HepG2 (cell line): ENCODE data around the gene CPT1B. TPM values are rescaled to one million over a fixed set of nuclear protein-coding genes. Genes with fewer than 3 reads are reported as not detected.

Source experiments
- CEBPB ChIP-seq: IDR thresholded peaks from 2 replicates; pipeline ENCODE4 v1.6.1; 2011; ENCODE audit warnings: low read depth, low read length, improper control_type of control experiment, borderline replicate concordance
- DR1 ChIP-seq: sonication (generic); formaldehyde crosslinking; IDR thresholded peaks from 2 replicates; pipeline ENCODE4 v1.8.0; 2021; ENCODE audit warnings: mild to moderate bottlenecking, missing genetic modification reagents, inconsistent platforms
- HNF4A ChIP-seq: sonication (generic); formaldehyde crosslinking; IDR thresholded peaks from 2 replicates; pipeline ENCODE4 v1.4.0; 2020; ENCODE audit warnings: missing genetic modification reagents
- MIER2 ChIP-seq: IDR thresholded peaks from 2 replicates; pipeline ENCODE4 v1.6.1; 2016; ENCODE audit warnings: missing biosample characterization, missing genetic modification reagents
- SNRNP70 ChIP-seq: fragments of 200-400 bp; formaldehyde crosslinking; IDR thresholded peaks from 2 replicates; pipeline ENCODE4 v1.6.1; 2017; ENCODE audit warnings: mild to moderate bottlenecking, low read depth, low read length, moderate library complexity
- TBX2 ChIP-seq: sonication (generic); formaldehyde crosslinking; IDR thresholded peaks from 2 replicates; pipeline ENCODE4 v1.5.0; 2020; ENCODE audit warnings: missing genetic modification reagents, mild to moderate bottlenecking, borderline replicate concordance
- TEAD3 ChIP-seq: optimal IDR thresholded peaks from 2 replicates; pipeline ENCODE3; 2016; ENCODE audit warnings: borderline replicate concordance
- ZFY ChIP-seq: sonication (generic); formaldehyde crosslinking; IDR thresholded peaks from 2 replicates; pipeline ENCODE4 v1.4.0; 2020; ENCODE audit warnings: missing genetic modification reagents
- ZMAT5 ChIP-seq: sonication (generic); formaldehyde crosslinking; IDR thresholded peaks from 2 replicates; pipeline ENCODE4 v1.5.0; 2020; ENCODE audit warnings: mild to moderate bottlenecking, low read depth, missing genetic modification reagents, borderline replicate concordance
- ZNF329 ChIP-seq: sonication (generic); formaldehyde crosslinking; IDR thresholded peaks from 2 replicates; pipeline ENCODE4 v1.9.0; 2021; ENCODE audit warnings: low read depth, mild to moderate bottlenecking, missing genetic modification reagents
- ZNF362 ChIP-seq: sonication (generic); formaldehyde crosslinking; IDR thresholded peaks from 2 replicates; pipeline ENCODE4 v1.4.0; 2020; ENCODE audit warnings: missing genetic modification reagents, mild to moderate bottlenecking, borderline replicate concordance
- ZNF501 ChIP-seq: sonication (generic); formaldehyde crosslinking; IDR thresholded peaks from 2 replicates; pipeline ENCODE4 v1.5.1; 2020; ENCODE audit warnings: mild to moderate bottlenecking, moderate library complexity, missing genetic modification reagents
- ZNF737 ChIP-seq: sonication (generic); formaldehyde crosslinking; IDR thresholded peaks from 2 replicates; pipeline ENCODE4 v1.5.0; 2020; ENCODE audit warnings: missing genetic modification reagents, mild to moderate bottlenecking, borderline replicate concordance
- ZNF772 ChIP-seq: sonication (generic); formaldehyde crosslinking; IDR thresholded peaks from 2 replicates; pipeline ENCODE4 v1.5.0; 2020; ENCODE audit warnings: mild to moderate bottlenecking, missing genetic modification reagents
- ZNF775 ChIP-seq: sonication (generic); formaldehyde crosslinking; IDR thresholded peaks from 2 replicates; pipeline ENCODE4 v1.4.0; 2020; ENCODE audit warnings: missing genetic modification reagents, mild to moderate bottlenecking, moderate library complexity, borderline replicate concordance
- polyA plus RNA-seq, 8 experiments: library from polyadenylated mRNA; depleted of rRNA in 3 of 8; stranded (reverse) in 7 of 8; unstranded in 1 of 8; fragments of >200 nt; fragmentation: Illumina TruSeq in 4 of 8; extraction: Trizol in 4 of 8; gene quantifications; 2 replicates each; pipeline versions ENCODE4 v1.2.1 to v1.2.3, GENCODE V29; 2011 to 2016; ENCODE audit warnings: low read depth in 4 of 8, missing spikeins in 1 of 8, mixed read lengths in 1 of 8; ENCODE audit not compliant: insufficient read depth in 1 of 8
- total RNA-seq, 5 experiments: library from RNA; depleted of rRNA; stranded (reverse); fragments of >200 nt; fragmentation: Illumina TruSeq; extraction: Trizol; gene quantifications; 2 replicates each; pipeline ENCODE4 v1.2.3, GENCODE V29; 2016; ENCODE audit warnings: low read depth in 1 of 5
- TF ChIP-seq, protein P1 (sequence below): sonication (generic); formaldehyde crosslinking; IDR thresholded peaks from 2 replicates; pipeline ENCODE4 v1.4.0; 2020; ENCODE audit warnings: missing genetic modification reagents
- TF ChIP-seq, protein P2 (sequence below), 2 experiments: sonication (generic) in 1 of 2; formaldehyde crosslinking in 1 of 2; IDR thresholded peaks; 2 replicates each; pipeline versions ENCODE4 v1.4.0 to v1.6.1; 2018 to 2020; ENCODE audit warnings: missing genetic modification reagents in 2 of 2, borderline replicate concordance in 1 of 2, low read depth in 1 of 2, mild to moderate bottlenecking in 1 of 2, missing biosample characterization in 1 of 2
- TF ChIP-seq, protein P3 (sequence below): sonication (generic); formaldehyde crosslinking; IDR thresholded peaks from 2 replicates; pipeline ENCODE4 v1.4.0; 2020; ENCODE audit warnings: mild to moderate bottlenecking, missing genetic modification reagents

The CPT1B gene
- total and polyA plus RNA-seq, 2 of the 13 experiments (the other 11 are each of a cell fraction or from before 2014, with no cell fraction given), result 9.2 to 19.5 TPM

- TF ChIP-seq TBX2 (CRISPR knock-in tag) (peak; percentile 56; the same call in 1 of the 2 replicates), ZNF362 (CRISPR knock-in tag) (no peak), ZNF775 (CRISPR knock-in tag) (no peak), ZFY (CRISPR knock-in tag) (peak; percentile 75), CEBPB (no peak), ZNF329 (CRISPR knock-in tag) (no peak), DR1 (CRISPR knock-in tag) (0 out of 2 replicates have a peak, but pooled peaks have one; percentile 20), ZNF501 (CRISPR knock-in tag) (peak; percentile 70), ZMAT5 (no peak), SNRNP70 (no peak), ZNF772 (CRISPR knock-in tag) (0 out of 2 replicates have a peak, but pooled peaks have one; percentile 44), MIER2 (CRISPR knock-in tag) (peak; percentile 35; the same call in 1 of the 2 replicates), HNF4A (peak; percentile 33; the same call in 1 of the 2 replicates), TEAD3 (CRISPR knock-in tag) (peak; percentile 17), ZNF737 (no peak)
- TF ChIP-seq, protein P1, sequence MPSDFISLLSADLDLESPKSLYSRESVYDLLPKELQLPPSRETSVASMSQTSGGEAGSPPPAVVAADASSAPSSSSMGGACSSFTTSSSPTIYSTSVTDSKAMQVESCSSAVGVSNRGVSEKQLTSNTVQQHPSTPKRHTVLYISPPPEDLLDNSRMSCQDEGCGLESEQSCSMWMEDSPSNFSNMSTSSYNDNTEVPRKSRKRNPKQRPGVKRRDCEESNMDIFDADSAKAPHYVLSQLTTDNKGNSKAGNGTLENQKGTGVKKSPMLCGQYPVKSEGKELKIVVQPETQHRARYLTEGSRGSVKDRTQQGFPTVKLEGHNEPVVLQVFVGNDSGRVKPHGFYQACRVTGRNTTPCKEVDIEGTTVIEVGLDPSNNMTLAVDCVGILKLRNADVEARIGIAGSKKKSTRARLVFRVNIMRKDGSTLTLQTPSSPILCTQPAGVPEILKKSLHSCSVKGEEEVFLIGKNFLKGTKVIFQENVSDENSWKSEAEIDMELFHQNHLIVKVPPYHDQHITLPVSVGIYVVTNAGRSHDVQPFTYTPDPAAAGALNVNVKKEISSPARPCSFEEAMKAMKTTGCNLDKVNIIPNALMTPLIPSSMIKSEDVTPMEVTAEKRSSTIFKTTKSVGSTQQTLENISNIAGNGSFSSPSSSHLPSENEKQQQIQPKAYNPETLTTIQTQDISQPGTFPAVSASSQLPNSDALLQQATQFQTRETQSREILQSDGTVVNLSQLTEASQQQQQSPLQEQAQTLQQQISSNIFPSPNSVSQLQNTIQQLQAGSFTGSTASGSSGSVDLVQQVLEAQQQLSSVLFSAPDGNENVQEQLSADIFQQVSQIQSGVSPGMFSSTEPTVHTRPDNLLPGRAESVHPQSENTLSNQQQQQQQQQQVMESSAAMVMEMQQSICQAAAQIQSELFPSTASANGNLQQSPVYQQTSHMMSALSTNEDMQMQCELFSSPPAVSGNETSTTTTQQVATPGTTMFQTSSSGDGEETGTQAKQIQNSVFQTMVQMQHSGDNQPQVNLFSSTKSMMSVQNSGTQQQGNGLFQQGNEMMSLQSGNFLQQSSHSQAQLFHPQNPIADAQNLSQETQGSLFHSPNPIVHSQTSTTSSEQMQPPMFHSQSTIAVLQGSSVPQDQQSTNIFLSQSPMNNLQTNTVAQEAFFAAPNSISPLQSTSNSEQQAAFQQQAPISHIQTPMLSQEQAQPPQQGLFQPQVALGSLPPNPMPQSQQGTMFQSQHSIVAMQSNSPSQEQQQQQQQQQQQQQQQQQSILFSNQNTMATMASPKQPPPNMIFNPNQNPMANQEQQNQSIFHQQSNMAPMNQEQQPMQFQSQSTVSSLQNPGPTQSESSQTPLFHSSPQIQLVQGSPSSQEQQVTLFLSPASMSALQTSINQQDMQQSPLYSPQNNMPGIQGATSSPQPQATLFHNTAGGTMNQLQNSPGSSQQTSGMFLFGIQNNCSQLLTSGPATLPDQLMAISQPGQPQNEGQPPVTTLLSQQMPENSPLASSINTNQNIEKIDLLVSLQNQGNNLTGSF (CRISPR knock-in tag), result no peak
- TF ChIP-seq, protein P2, sequence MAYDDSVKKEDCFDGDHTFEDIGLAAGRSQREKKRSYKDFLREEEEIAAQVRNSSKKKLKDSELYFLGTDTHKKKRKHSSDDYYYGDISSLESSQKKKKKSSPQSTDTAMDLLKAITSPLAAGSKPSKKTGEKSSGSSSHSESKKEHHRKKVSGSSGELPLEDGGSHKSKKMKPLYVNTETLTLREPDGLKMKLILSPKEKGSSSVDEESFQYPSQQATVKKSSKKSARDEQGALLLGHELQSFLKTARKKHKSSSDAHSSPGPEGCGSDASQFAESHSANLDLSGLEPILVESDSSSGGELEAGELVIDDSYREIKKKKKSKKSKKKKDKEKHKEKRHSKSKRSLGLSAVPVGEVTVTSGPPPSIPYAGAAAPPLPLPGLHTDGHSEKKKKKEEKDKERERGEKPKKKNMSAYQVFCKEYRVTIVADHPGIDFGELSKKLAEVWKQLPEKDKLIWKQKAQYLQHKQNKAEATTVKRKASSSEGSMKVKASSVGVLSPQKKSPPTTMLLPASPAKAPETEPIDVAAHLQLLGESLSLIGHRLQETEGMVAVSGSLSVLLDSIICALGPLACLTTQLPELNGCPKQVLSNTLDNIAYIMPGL (CRISPR knock-in tag; IDR thresholded peaks at IDR 0.05; ENCODE audit: borderline replicate concordance in 1 of 2, low read depth in 1 of 2), result peak; percentile 67 to 70; a peak in 2 of 4 replicates
- TF ChIP-seq, protein P3, sequence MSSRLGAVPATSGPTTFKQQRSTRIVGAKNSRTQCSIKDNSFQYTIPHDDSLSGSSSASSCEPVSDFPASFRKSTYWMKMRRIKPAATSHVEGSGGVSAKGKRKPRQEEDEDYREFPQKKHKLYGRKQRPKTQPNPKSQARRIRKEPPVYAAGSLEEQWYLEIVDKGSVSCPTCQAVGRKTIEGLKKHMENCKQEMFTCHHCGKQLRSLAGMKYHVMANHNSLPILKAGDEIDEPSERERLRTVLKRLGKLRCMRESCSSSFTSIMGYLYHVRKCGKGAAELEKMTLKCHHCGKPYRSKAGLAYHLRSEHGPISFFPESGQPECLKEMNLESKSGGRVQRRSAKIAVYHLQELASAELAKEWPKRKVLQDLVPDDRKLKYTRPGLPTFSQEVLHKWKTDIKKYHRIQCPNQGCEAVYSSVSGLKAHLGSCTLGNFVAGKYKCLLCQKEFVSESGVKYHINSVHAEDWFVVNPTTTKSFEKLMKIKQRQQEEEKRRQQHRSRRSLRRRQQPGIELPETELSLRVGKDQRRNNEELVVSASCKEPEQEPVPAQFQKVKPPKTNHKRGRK (CRISPR knock-in tag), result no peak
These were observed 35.2 kb upstream of the CPT1B start (continued) for GRCh38 chr22:50613291-50613981.
